H9 (cell line): ENCODE data around the gene MICB. TPM values are rescaled to one million over a fixed set of nuclear protein-coding genes. Genes with fewer than 3 reads are reported as not detected.

Experiments used
- DNase-seq: peaks from one replicate; pipeline ENCODE4 v3.0.0-alpha.2; 2017
- H2AFZ ChIP-seq: one replicate; pipeline ENCODE4 v1.6.1; 2013; ENCODE audit warnings: mild to moderate bottlenecking, low read length, control low read depth, moderate library complexity
- H2AK5ac ChIP-seq: 2 replicates; pipeline ENCODE4 v1.6.1; 2013; ENCODE audit warnings: low read length, control low read depth, mixed read lengths; ENCODE audit not compliant: insufficient read length
- H2BK120ac ChIP-seq: one replicate; pipeline ENCODE4 v1.6.1; 2013; ENCODE audit warnings: low read depth, mild to moderate bottlenecking, low read length, control low read depth, inconsistent platforms; ENCODE audit not compliant: poor library complexity, severe bottlenecking
- H2BK12ac ChIP-seq: 2 replicates; pipeline ENCODE4 v1.6.1; 2013; ENCODE audit warnings: low read length, control low read depth, mixed read lengths, low read depth; ENCODE audit not compliant: insufficient read length
- H2BK15ac ChIP-seq: 2 replicates; pipeline ENCODE4 v1.6.1; 2013; ENCODE audit warnings: low read depth, low read length, control low read depth
- H2BK20ac ChIP-seq: one replicate; pipeline ENCODE4 v1.6.1; 2013; ENCODE audit warnings: low read depth, mild to moderate bottlenecking, low read length, control low read depth, inconsistent platforms; ENCODE audit not compliant: poor library complexity, severe bottlenecking
- H2BK5ac ChIP-seq: 2 replicates; pipeline ENCODE4 v1.6.1; 2013; ENCODE audit warnings: low read length, control low read depth, mixed read lengths; ENCODE audit not compliant: insufficient read length
- H3K14ac ChIP-seq: 2 replicates; pipeline ENCODE4 v1.6.1; 2013; ENCODE audit warnings: low read length, control low read depth; ENCODE audit not compliant: insufficient read depth
- H3K18ac ChIP-seq: 2 replicates; pipeline ENCODE4 v1.6.1; 2013; ENCODE audit warnings: low read depth, mild to moderate bottlenecking, mixed read lengths, low read length, control low read depth; ENCODE audit not compliant: insufficient read length
- H3K23ac ChIP-seq: 2 replicates; pipeline ENCODE4 v1.6.1; 2013; ENCODE audit warnings: low read length, control low read depth, mixed read lengths, low read depth; ENCODE audit not compliant: insufficient read length
- H3K23me2 ChIP-seq: 2 replicates; pipeline ENCODE4 v1.6.1; 2013; ENCODE audit warnings: low read depth, mild to moderate bottlenecking, mixed read lengths, low read length, control low read depth; ENCODE audit not compliant: insufficient read length, poor library complexity, severe bottlenecking
- H3K27ac ChIP-seq: 2 replicates; pipeline ENCODE4 v1.5.1; 2013; ENCODE audit warnings: low read length, control low read depth, mixed read lengths, low read depth; ENCODE audit not compliant: insufficient read length
- H3K27me3 ChIP-seq: 2 replicates; pipeline ENCODE4 v1.6.1; 2013; ENCODE audit warnings: low read length, control low read depth, inconsistent platforms; ENCODE audit not compliant: insufficient read depth
- H3K4ac ChIP-seq: 2 replicates; pipeline ENCODE4 v1.6.1; 2013; ENCODE audit warnings: low read depth, mild to moderate bottlenecking, control low read depth, inconsistent platforms, low read length, moderate library complexity
- H3K4me1 ChIP-seq: 2 replicates; pipeline ENCODE4 v1.6.1; 2013; ENCODE audit warnings: low read length, control low read depth, inconsistent platforms; ENCODE audit not compliant: insufficient read depth
- H3K4me2 ChIP-seq: 2 replicates; pipeline ENCODE4 v1.6.1; 2013; ENCODE audit warnings: low read length, control low read depth, mixed read lengths; ENCODE audit not compliant: insufficient read length, insufficient read depth
- H3K56ac ChIP-seq: 2 replicates; pipeline ENCODE4 v1.6.1; 2013; ENCODE audit warnings: low read depth, mild to moderate bottlenecking, mixed read lengths, low read length, control low read depth; ENCODE audit not compliant: insufficient read length
- H3K79me1 ChIP-seq: 2 replicates; pipeline ENCODE4 v1.6.1; 2013; ENCODE audit warnings: low read depth, mild to moderate bottlenecking, moderate library complexity, low read length, control low read depth, inconsistent platforms; ENCODE audit not compliant: insufficient read depth, poor library complexity, severe bottlenecking
- H3K79me2 ChIP-seq: 2 replicates; pipeline ENCODE4 v1.6.1; 2013; ENCODE audit warnings: low read length, control low read depth, inconsistent platforms; ENCODE audit not compliant: insufficient read depth
- H3K9ac ChIP-seq: 2 replicates; pipeline ENCODE4 v1.6.1; 2013; ENCODE audit warnings: low read length, control low read depth, mixed read lengths; ENCODE audit not compliant: insufficient read length; ENCODE audit errors: extremely low read depth
- H3K9me3 ChIP-seq: one replicate; pipeline ENCODE4 v1.6.1; 2013; ENCODE audit warnings: low read depth, low read length, inconsistent platforms; ENCODE audit not compliant: control insufficient read depth
- H3T11ph ChIP-seq: one replicate; pipeline ENCODE4 v1.6.1; 2013; ENCODE audit warnings: mild to moderate bottlenecking, low read length, control low read depth, inconsistent platforms
- H4K20me1 ChIP-seq: one replicate; pipeline ENCODE4 v1.6.1; 2013; ENCODE audit not compliant: control insufficient read depth, insufficient read length, insufficient read depth
- H4K5ac ChIP-seq: 2 replicates; pipeline ENCODE4 v1.6.1; 2013; ENCODE audit warnings: low read depth, mild to moderate bottlenecking, mixed read lengths, low read length, control low read depth; ENCODE audit not compliant: insufficient read length
- H4K8ac ChIP-seq: replicated peaks from 2 replicates; pipeline ENCODE4 v1.6.1; 2013; ENCODE audit warnings: low read length, control low read depth, mixed read lengths, low read depth; ENCODE audit not compliant: insufficient read length
- H4K91ac ChIP-seq: 2 replicates; pipeline ENCODE4 v1.6.1; 2013; ENCODE audit warnings: low read depth, mild to moderate bottlenecking, moderate library complexity, mixed read lengths, low read length, control low read depth; ENCODE audit not compliant: insufficient read length
- H3K27ac Mint-ChIP-seq, 3 experiments: 2 replicates in 2 of 3; 3 replicates in 1 of 3; pipeline ENCODE4 v1.8.0; 2020 to 2021; ENCODE audit warnings: mixed read lengths in 3 of 3, mild to moderate bottlenecking in 1 of 3, moderate library complexity in 1 of 3
- H3K27me3 Mint-ChIP-seq: 2 replicates; pipeline ENCODE4 v1.8.0; 2021; ENCODE audit warnings: low read depth, mild to moderate bottlenecking, moderate library complexity, mixed read lengths
- H3K36me3 Mint-ChIP-seq, 3 experiments: 2 replicates in 2 of 3; 3 replicates in 1 of 3; pipeline ENCODE4 v1.8.0; 2020 to 2021; ENCODE audit warnings: low read depth in 3 of 3, mixed read lengths in 3 of 3; ENCODE audit not compliant: insufficient read depth in 1 of 3
- H3K4me1 Mint-ChIP-seq, 2 experiments: 2 replicates each; pipeline ENCODE4 v1.8.0; 2020; ENCODE audit warnings: mixed read lengths in 2 of 2
- H3K4me3 Mint-ChIP-seq, 2 experiments: 2 replicates in 1 of 2; 3 replicates in 1 of 2; pipeline ENCODE4 v1.8.0; 2020 to 2021; ENCODE audit warnings: mild to moderate bottlenecking in 2 of 2, mixed read lengths in 2 of 2, moderate library complexity in 1 of 2
- H3K9me3 Mint-ChIP-seq, 2 experiments: 2 replicates in 1 of 2; 3 replicates in 1 of 2; pipeline ENCODE4 v1.8.0; 2020; ENCODE audit warnings: mild to moderate bottlenecking in 2 of 2, mixed read lengths in 2 of 2, moderate library complexity in 1 of 2
- CTCF ChIP-seq: fragments of 200-600 bp; sonication (generic); conservative IDR thresholded peaks from 3 replicates; pipeline ENCODE4 v1.8.0; 2021; ENCODE audit warnings: antibody characterized with exemption, mild to moderate bottlenecking
- WGBS: extraction: QIAGEN DNeasy Blood & Tissue Kit; methylation state at CpG from one replicate; pipeline ENCODE4 v1.1.7; 2013; ENCODE audit warnings: missing lambda C conversion rate, low lambda C conversion rate, mixed read lengths; ENCODE audit not compliant: insufficient read length; ENCODE audit errors: extremely low coverage; 5-methylcytosine and 5-hydroxymethylcytosine counted together
- total RNA-seq: library from RNA; stranded (reverse); gene quantifications from 2 replicates; pipeline ENCODE4 v1.2.1, GENCODE V29; 2021

The MICB gene
- total RNA-seq, 1 experiment from 2014 or later = 6.2 TPM

GRCh38 chr6:31558318-31558625 lies 60.3 kb downstream of the MICB start:
- no peak overlapping the region for H3K4ac ChIP-seq
- H4K5ac ChIP-seq = no peak overlapping the region
- no peak overlapping the region for H3K27ac ChIP-seq
- H3K4me1 Mint-ChIP-seq = peaks cover 4 to 18% of the 10 kb centered on the region in 2 experiments; a peak in 3 of 4 replicates
- H2AFZ ChIP-seq = no peak overlapping the region
- no peak for DNase-seq
- no peaks in the 10 kb centered on the region for H3K9me3 ChIP-seq
- H3K79me1 ChIP-seq = no peaks in the 10 kb centered on the region
- H4K91ac ChIP-seq = no peak overlapping the region
- no peak overlapping the region for H3K23ac ChIP-seq
- no peak overlapping the region for H3K56ac ChIP-seq
- no peak overlapping the region for H3K14ac ChIP-seq
- no peaks in the 10 kb centered on the region for H3K27me3 ChIP-seq
- no peak for TF ChIP-seq CTCF
- H3T11ph ChIP-seq = no peak overlapping the region
- no peak overlapping the region for H3K9ac ChIP-seq
- H3K9me3 Mint-ChIP-seq = no peaks in the 10 kb centered on the region
- WGBS = no CpG with 5 or more reads among the region's 8 CpGs
- H4K8ac ChIP-seq = no peak overlapping the region
- H3K4me2 ChIP-seq = no peak overlapping the region
- H3K4me1 ChIP-seq = peaks cover 4% of the 10 kb centered on the region; the same call in 1 of the 2 replicates
- peaks cover 14 to 39% (median 28%) of the 10 kb centered on the region in 3 experiments; a peak in 6 of 7 replicates for H3K36me3 Mint-ChIP-seq
- no peaks in the 10 kb centered on the region for H3K79me2 ChIP-seq
- H4K20me1 ChIP-seq = no peaks in the 10 kb centered on the region
- no peak overlapping the region for H2BK12ac ChIP-seq
- H2AK5ac ChIP-seq = no peak overlapping the region
- H3K27me3 Mint-ChIP-seq = no peaks in the 10 kb centered on the region
- no peak overlapping the region for H2BK5ac ChIP-seq
- no peak overlapping the region for H3K18ac ChIP-seq
- H2BK20ac ChIP-seq = no peak overlapping the region
- H2BK15ac ChIP-seq = no peak overlapping the region
- H3K4me3 Mint-ChIP-seq = no peak overlapping the region
- H3K23me2 ChIP-seq = no peaks in the 10 kb centered on the region
- no peak overlapping the region for H3K27ac Mint-ChIP-seq
- no peak overlapping the region for H2BK120ac ChIP-seq
